Ishikawa (cell line): Measurements from ENCODE around the gene IL26.

Experiments used
- RAD21 ChIP-seq: IDR thresholded peaks from 2 replicates; pipeline ENCODE4 v1.6.1; 2012; ENCODE audit warnings: low read depth
- TAF1 ChIP-seq: IDR thresholded peaks from 2 replicates; pipeline ENCODE4 v1.6.1; 2012; ENCODE audit warnings: low read depth, mild to moderate bottlenecking

DNA sequence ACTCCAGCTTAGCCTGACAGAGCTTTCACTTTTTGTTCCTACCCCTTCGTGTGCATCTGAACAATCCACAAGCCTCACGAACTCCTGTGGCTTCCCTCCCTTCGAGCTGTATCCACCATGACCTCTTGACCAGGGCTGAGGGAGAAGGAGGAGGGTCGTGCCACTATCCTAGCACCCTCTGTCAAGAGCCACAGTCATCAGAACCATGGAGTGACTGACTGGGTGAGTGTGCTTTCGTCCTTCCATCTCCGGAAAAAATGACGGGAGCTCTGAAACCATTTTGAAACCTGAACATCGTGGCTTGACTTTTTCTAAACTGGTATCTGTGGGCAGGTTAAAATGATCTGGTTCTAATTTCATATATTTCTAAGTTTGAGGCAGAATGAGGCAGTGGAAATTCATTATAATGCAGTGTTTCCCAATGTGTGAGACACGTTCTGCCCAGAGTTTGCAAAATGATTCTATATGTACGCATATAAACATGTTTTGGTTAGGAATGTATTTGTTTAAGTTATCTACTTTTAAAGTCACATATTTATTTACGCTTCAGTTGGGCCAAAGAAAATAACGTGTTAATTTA, 27.0 kb downstream of the IL26 start:
- TF ChIP-seq TAF1: no peak
- TF ChIP-seq RAD21: no peak
